Colonic mucosa (tissue), 4 donors: ENCODE measurements around the gene CACNB4. TPM values are rescaled to one million over a fixed set of nuclear protein-coding genes. Genes with fewer than 3 reads are reported as not detected.

Experiments
- DNase-seq: peaks from one replicate; pipeline ENCODE4 v3.0.0-alpha.2; 2020
- H3K27ac ChIP-seq: fragments of 200-600 bp; one replicate; pipeline ENCODE4 v1.8.0; 2021
- H3K27me3 ChIP-seq: fragments of 200-600 bp; one replicate; pipeline ENCODE4 v1.8.0; 2021
- H3K36me3 ChIP-seq: fragments of 200-600 bp; one replicate; pipeline ENCODE4 v1.8.0; 2021
- H3K4me1 ChIP-seq: fragments of 200-600 bp; one replicate; pipeline ENCODE4 v1.8.0; 2021; ENCODE audit warnings: mild to moderate bottlenecking
- H3K4me3 ChIP-seq: fragments of 200-600 bp; one replicate; pipeline ENCODE4 v1.8.0; 2021
- H3K9ac ChIP-seq, 2 donors: one replicate each; pipeline ENCODE4 v1.7.0; 2013; ENCODE audit warnings: control low read depth in 2 of 2, low read depth in 2 of 2, low read length in 2 of 2
- H3K9me3 ChIP-seq: fragments of 200-600 bp; one replicate; pipeline ENCODE4 v1.8.0; 2021
- CTCF ChIP-seq: fragments of 200-600 bp; IDR thresholded peaks from one replicate; pipeline ENCODE4 v1.8.0; 2022; ENCODE audit warnings: antibody characterized with exemption, mild to moderate bottlenecking
- intact Hi-C: fragments of 100-400 bp; cut with DNase I; formaldehyde crosslinking; loops from one replicate; pipeline ENCODE4 v1.14.1; 2022
- total RNA-seq, 2 donors: library from RNA; stranded (reverse); fragmentation: NEBNext Ultra II Directional in 1 of 2; extraction: Animal tissue kit (Norgen Biotek cat#: 25700) in 1 of 2; gene quantifications; one replicate each; pipeline ENCODE4 v1.2.1, GENCODE V29; 2021
- donor health status: healthy.
- donor health status: DM: no; HTN: no; CAD: no.
- donor health status: DM: no; HTN: no; CAD: no.

Gene CACNB4
- total RNA-seq, 2 donors from 2014 or later: 0.44 to 1.0 TPM

GRCh38 chr2:152068226-152068625 lies 30.6 kb downstream of the CACNB4 start:
- no peak for TF ChIP-seq CTCF
- H3K9ac ChIP-seq: no peak overlapping the region
- no peaks in the 10 kb centered on the region for H3K27me3 ChIP-seq
- H3K9me3 ChIP-seq: no peaks in the 10 kb centered on the region
- no peak overlapping the region for H3K4me3 ChIP-seq
- H3K36me3 ChIP-seq: no peaks in the 10 kb centered on the region
- H3K27ac ChIP-seq: no peak overlapping the region
- no peak for DNase-seq
- intact Hi-C loops: no loop called here
- no peaks in the 10 kb centered on the region for H3K4me1 ChIP-seq

- Histone ChIP-seq H3K27me3 (no peaks in the 10 kb centered on the region), H3K36me3 (no peaks in the 10 kb centered on the region), H3K4me3 (no peak overlapping the region), H3K9ac (no peak overlapping the region), H3K4me1 (no peaks in the 10 kb centered on the region), H3K27ac (no peak overlapping the region), H3K9me3 (no peaks in the 10 kb centered on the region)
- intact Hi-C loops: no loop called here
- no peak for TF ChIP-seq CTCF
- no peak for DNase-seq
Observed at GRCh38 chr2:152067823-152068222, 31.0 kb downstream of the CACNB4 start.

GRCh38 chr2:152065945-152066344 lies 32.9 kb downstream of the CACNB4 start:
- Histone ChIP-seq H3K4me1 (no peaks in the 10 kb centered on the region), H3K4me3 (no peak overlapping the region), H3K27ac (no peak overlapping the region), H3K9ac (no peak overlapping the region), H3K9me3 (no peaks in the 10 kb centered on the region), H3K36me3 (no peaks in the 10 kb centered on the region), H3K27me3 (no peaks in the 10 kb centered on the region)
- TF ChIP-seq CTCF: no peak
- intact Hi-C loops: no loop called here
- DNase-seq: no peak

GRCh38 chr2:152064001-152064400 lies 34.8 kb downstream of the CACNB4 start:
- Histone ChIP-seq H3K36me3 (no peaks in the 10 kb centered on the region), H3K27ac (no peak overlapping the region), H3K4me3 (no peak overlapping the region), H3K4me1 (no peaks in the 10 kb centered on the region), H3K9ac (no peak overlapping the region), H3K27me3 (no peaks in the 10 kb centered on the region), H3K9me3 (no peaks in the 10 kb centered on the region)
- TF ChIP-seq CTCF: no peak
- DNase-seq: no peak
- intact Hi-C loops: no loop called here

GRCh38 chr2:152063325-152063924 lies 35.4 kb downstream of the CACNB4 start:
- Histone ChIP-seq H3K27ac (no peak overlapping the region), H3K36me3 (no peaks in the 10 kb centered on the region), H3K27me3 (no peaks in the 10 kb centered on the region), H3K9me3 (no peaks in the 10 kb centered on the region), H3K4me3 (no peak overlapping the region), H3K4me1 (no peaks in the 10 kb centered on the region), H3K9ac (no peak overlapping the region)
- no peak for DNase-seq
- intact Hi-C loops: no loop called here
- TF ChIP-seq CTCF: no peak
